GM12874 (cell line): ENCODE results near the gene TSPYL2.

Source experiments
- TF ChIP-seq, protein P1 (sequence below): IDR thresholded peaks from 2 replicates; pipeline ENCODE4 v1.5.1; 2011; ENCODE audit warnings: low read depth, mild to moderate bottlenecking, control low read depth, low read length, moderate library complexity; ENCODE audit not compliant: insufficient read depth

Gene TSPYL2

DNA sequence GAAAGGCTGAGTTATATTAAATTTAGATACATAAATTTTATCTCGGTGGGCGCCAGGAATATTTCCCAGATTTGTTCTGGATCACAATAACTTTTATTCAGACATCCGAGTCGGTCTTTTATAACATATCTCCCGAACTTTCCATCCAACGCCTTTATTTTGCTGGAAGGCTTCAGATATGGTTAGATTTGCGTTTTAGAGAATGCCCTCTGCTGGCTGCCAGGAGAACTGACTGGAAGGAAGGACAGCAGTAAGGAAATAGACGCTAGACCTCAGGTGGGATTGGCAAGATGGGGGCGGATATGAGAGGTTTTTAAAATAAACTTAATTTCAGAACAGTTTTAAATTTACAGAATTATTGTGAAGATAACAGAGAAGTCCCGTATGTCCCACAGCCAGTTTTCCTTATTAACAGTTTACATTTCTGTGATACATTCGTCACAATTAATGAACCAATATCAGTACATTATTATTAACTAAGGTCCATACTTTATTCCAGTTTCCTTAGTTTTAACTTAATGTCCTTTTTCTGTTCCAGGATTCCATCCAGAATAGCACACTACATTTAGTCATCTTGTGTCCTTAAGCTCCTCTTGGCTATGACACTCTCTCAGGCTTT, 7.2 kb downstream of the TSPYL2 start:
- TF ChIP-seq, protein P1, sequence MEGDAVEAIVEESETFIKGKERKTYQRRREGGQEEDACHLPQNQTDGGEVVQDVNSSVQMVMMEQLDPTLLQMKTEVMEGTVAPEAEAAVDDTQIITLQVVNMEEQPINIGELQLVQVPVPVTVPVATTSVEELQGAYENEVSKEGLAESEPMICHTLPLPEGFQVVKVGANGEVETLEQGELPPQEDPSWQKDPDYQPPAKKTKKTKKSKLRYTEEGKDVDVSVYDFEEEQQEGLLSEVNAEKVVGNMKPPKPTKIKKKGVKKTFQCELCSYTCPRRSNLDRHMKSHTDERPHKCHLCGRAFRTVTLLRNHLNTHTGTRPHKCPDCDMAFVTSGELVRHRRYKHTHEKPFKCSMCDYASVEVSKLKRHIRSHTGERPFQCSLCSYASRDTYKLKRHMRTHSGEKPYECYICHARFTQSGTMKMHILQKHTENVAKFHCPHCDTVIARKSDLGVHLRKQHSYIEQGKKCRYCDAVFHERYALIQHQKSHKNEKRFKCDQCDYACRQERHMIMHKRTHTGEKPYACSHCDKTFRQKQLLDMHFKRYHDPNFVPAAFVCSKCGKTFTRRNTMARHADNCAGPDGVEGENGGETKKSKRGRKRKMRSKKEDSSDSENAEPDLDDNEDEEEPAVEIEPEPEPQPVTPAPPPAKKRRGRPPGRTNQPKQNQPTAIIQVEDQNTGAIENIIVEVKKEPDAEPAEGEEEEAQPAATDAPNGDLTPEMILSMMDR = peak; percentile 57

DNA sequence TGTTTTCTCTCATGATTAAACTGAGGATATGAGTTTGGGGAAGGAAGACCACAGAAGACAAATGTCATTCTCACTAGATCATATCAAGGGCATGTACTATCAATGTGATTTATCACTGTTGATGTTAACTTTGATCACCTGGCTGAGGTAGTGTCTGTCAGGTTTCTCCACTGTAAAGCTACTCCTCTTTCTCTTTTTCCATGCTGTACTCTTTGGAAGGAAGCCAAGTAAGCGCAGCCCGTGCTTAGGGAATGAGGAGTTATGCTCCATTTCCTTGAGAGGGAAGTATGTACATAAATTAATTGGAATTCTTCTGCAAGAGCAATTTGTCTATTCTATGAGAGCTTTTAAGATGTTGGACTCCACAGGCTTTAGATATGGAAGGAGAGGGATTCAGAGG, 7.8 kb downstream of the TSPYL2 start:
- TF ChIP-seq, protein P1 = no peak

DNA sequence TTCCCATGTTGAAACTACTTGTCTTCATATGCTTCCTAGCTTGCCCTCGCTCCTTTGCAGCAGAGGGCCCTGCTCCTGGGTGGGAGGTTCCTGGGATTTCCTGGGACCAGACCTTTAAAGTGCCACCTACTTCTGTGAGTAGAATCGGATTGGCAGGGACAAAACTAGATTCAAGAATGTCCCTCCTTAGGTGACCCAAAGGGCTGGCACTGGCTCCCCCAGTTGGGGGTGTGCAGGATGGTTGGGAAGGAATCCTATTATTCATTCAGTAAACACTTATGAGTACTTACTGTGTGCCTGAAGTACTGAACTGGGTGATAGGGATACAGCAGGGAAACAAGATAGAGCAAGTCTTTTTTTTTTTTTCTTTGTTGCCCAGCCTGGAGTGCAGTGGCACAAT, 9.2 kb downstream of the TSPYL2 start:
- TF ChIP-seq, protein P1 = no peak

- TF ChIP-seq, protein P1 = peak; percentile 47
Measured at GRCh38 chrX:53093177-53093655, 11.0 kb downstream of the TSPYL2 start.

DNA sequence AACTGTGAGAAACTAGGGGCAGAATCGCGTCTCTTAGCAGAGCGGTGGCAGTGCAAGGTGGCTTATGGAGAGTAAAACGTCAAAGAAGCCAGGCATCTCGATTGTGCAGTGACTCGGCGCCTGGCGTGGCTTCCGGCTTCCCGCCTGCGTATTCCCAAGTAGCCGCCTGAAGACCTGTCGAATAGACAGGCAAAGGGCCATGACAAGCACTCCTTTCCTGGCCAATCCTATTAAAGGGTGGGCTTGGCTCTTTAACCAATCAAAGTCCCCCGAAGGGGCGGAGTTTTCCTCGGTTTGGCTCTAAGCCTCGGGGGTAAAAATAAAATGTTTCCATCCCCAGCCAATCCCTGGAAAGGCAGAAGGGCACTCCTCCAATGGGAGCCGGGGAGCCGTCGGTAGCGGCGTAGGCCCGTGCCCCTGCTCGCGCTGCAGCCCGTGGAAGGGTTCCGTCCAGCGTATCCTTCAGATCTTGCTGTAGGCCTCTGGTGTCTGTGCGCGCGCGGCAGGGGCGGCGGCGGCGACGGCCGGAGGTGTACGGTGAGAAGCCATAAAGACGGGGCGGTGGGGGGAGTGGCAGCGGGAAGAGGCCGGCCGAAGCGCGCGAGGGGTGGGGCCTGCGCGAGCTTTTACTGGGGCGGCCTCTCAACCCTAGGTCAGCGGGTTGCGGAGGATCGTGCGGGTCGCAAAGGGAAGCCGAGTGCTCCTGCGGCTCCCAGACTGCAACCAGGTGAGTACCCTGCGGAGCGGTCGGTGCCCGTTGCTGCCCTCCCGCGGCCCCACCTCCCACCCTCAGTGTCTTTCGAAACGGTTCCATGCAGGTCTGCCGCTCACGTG, 11.8 kb downstream of the TSPYL2 start, which contains the start of gene KANTR:
TSS of gene KANTR (plus strand) at position 395 of the 834 bp plus-strand sequence. CDS start 30,131 bp downstream, outside the sequence.
- TF ChIP-seq, protein P1 = no peak

GRCh38 chrX:53094582-53094905, 12.4 kb downstream of the TSPYL2 start:
- TF ChIP-seq, protein P1 = no peak

- TF ChIP-seq, protein P1 = no peak
Measured at GRCh38 chrX:53095796-53096195, 13.6 kb downstream of the TSPYL2 start.
